GM19035 (cell line): Measurements from ENCODE around the gene SGCA.

Experiments
- ATAC-seq: cut with Tn5 transposase; IDR thresholded peaks from one replicate; pipeline ENCODE4 v1.9.1; 2021; ENCODE audit not compliant: unreplicated experiment

SGCA gene

DNA sequence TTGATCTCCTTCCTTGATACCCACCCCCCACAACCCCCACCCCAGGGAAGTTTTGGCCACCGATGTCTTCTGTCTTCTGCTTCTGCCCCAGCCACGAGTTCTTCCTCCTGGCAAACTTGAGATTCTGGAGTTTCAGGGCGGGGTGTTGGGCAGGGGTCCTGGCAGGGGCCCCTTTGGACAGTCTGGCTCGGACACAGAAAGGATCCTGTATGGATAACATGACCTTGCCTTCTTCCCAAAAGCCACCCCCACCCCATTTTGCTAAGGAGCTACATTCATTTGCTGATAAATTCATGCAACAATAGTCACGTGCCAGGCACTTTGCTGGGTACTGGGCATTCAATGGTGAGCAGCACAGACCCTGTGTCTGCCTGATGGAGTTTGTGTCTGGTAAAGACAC is 41.5 kb downstream of the SGCA start:
- no peak for ATAC-seq

DNA sequence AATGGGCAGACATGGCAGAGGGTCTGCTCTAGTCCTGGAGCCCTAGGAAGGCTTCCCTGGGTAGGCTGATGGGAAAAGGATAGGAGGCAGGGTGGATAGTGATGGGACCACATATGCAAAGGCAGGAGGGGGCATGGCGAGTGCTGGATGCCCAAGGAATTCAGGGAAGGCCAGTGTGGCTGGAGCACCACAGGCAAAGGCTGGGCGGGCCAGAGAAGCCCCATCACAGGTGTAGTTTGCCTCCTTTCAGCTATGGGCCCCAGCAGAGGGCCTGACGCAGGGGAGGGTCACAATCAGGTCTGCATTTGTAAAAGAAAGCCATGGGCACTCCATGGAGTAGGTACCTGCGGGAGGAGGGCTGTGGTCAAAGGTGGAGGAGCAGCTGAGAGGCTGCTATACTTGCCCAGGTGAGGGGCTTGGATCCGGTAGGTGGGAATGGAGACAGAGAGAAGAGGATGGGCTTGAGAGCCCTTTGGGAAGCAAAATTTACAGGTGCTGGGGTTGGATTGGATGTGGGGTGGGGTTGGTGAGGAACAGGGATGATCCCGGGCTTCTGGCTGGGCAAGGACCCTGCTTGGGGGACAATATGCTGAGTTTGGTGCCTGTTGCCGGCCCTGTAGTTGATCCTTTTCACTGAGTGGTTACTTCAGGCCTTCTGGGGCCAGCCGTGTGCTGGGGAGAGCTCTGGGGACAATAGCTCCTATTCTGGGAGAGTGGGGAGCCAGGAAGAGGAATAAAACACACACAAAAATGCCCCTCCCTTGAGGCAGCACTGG is 42.2 kb downstream of the SGCA start:
- ATAC-seq: no peak

DNA sequence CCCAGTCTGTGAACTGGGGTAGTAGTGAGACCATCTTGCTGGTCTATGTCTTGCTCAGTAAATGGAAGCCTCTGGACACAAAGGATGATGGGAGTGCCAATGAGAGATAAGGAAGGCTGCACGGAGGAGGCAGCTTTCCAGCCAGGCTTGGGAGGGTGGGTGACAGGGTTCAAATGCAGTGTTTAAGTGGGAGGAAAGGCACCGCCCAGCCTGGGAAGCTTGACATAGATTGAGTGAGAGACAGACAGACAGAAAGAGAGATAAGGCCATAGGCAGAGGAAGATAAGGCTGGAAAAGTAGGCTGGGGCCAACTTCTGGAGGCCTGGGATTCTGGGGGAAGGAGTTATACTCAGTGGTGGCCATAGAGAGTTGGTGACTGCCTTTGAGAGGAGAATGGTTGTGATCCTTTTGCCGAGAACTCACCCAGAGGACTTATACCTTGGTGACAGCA is 42.8 kb downstream of the SGCA start:
- ATAC-seq: no peak

DNA sequence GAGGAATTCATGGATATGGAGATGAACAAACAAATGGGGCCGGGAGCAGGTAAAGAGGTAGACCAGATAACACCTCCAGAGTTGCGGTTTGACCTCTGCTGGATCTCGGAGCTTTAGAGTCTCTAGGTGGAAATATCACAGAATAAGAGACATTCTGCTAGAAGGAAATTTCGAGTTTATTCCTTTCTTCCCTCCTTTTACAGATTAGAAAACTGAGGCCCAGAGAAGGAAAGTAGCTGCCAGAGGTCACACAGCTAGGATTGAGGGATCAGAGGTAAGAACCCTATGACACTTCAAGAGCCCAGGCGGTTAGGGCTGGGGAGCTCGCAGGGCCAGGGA is 43.3 kb downstream of the SGCA start:
- no peak for ATAC-seq

DNA sequence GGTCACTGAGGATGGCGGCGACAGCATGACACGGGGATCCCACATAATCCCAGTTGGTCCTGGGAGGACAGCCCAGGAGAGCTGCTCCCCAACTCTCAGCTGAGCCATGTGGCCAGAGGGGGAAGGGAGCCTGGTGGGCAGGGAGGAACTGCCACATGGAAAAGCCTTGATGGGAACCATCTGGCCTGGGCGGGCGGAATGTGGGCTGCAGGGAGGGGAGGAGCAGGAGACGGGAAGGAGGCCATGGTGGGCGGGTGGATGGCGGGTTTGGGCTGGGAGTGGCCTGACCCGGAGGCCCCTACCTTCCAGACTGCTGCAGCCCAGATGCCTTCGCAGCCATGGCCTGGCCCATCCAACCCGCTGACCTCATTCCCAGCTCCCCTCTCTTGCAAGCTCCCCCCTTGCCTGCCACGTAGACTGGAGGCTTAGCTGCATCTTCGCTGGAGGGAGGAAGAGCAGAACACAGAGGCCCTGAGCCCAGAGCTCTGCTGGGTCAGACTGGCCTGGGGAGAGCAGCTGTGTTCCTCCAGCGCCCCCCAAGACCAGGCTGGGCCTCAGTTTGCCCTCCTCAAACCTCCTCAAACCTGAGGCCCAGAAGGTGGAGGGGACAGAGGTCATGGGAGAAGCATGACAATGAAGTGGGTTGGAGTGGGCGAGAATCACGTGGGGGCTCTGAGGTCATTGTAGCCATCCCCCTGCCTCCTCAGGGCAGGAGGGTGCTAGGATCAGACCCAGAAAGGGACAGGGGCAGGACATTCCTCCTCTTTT is 43.9 kb downstream of the SGCA start:
- no peak for ATAC-seq

DNA sequence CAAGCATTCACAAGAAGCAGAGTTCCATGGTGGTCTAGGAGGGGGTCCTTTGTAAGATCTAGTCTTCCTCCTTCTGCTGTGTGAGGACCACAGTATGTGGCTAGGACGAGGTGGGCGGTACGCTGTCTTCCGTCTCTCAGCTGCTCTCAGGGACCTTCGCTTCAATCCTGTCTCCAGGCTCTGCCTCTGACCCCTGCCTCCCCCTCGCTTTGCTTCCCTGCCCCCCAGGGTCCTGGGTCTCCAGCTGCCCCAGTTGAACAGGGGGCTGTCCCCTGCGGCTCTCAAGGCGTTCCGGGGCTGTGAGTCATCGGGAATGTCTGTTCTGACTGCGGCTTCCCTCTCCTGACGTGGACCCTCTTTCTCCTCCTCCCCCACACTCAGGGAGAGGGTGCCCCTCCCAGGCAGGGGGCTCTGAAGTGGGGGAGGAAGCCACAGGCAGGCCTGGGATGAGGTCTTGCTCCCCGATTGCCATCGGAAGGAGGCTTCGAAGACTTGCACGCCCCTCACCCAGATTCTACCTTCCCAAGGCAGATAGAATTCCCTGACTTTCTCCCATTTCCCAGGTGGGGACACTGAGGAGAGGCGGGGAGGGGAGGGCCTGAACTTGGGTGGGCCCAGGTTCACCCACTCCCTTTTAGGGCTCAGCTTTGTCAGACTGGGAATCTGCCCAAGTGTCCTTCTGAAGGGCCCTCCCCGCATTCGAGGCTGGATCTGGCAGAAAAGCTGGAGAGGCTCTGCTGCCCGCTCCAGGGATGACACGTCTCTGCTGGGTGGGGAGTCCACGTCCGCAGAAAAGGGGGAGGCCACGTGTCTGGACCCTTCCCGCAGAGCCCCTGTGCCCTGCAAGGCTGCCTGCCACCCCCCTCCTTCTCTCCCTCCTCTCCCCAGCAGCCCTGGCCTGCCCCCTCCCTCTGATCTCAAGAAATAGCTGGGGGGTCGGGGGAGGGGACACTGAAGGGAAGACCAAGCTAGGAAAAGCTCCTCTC is 44.7 kb downstream of the SGCA start:
- no peak for ATAC-seq

DNA sequence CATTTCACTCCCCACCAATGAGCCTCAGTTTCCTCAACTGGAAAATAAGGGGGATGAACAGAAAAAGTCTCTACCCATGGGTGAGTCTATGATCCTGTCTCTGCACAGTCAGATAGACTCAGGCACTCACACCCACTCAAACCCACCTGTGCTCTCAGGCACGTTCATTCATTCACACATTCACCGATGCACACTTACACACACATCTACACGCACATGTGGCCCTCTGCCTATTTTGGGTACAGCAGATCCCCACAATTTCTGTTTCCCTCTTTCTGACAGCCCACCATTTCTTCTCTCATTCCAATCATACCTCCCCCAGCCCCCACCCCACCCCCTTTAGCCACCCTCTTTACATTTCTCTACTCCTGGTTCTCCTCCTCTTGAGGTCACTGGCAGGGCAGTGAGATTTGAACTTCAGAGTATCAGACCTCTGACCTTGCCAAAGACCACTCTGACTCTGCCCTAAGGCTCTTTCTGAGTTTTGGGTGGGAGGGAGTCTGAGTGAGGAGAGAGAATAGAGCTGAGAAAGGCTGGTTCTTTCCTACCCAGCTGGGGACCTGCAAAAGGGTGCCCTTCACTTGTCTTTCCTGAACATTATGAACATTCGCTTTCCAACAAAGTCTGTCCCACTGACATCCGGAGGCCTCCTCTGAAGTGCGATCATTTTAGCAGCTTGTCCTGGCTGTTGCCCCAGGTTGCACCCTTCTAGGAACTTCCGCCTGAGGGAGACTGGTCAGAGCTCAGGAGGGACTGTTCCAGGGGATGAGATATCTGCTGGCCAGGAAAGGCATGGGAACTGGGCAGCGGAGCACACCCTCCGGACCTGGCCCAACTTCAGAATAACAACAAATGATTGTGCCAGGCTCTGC is 45.7 kb downstream of the SGCA start:
- no peak for ATAC-seq

DNA sequence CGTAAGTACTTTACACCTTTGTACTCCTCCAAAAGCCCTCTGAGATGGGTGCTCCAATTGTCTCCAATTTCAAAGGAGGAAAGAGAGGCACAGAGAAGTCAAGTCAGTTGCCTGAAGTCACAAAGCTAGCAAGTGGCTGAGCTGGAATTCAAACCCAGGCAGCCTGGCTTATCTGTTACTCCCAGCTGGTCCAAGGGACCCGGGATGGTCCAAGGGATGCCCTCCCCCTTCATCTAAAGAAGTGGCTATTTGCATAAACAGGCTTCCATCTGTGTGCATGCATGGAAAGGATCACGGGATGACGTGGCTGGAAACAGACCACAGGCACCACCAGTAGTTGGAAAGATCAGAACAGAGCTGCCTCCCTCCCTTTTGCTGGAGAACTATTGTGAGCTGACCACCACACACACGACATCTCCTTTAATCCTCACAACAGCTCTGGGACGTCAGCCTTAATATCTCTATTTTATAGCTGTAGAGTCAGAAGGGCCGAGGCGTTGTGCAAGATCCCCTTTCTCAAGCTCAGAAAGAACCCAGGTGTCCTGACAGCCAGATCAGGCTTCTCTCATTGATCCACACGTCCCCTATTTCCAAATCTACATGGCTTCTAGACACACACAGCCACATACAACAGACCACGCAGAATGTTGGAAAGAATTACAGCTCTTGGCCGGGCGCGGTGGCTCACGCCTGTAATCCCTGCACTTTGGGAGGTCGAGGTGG is 46.5 kb downstream of the SGCA start:
- no peak for ATAC-seq

DNA sequence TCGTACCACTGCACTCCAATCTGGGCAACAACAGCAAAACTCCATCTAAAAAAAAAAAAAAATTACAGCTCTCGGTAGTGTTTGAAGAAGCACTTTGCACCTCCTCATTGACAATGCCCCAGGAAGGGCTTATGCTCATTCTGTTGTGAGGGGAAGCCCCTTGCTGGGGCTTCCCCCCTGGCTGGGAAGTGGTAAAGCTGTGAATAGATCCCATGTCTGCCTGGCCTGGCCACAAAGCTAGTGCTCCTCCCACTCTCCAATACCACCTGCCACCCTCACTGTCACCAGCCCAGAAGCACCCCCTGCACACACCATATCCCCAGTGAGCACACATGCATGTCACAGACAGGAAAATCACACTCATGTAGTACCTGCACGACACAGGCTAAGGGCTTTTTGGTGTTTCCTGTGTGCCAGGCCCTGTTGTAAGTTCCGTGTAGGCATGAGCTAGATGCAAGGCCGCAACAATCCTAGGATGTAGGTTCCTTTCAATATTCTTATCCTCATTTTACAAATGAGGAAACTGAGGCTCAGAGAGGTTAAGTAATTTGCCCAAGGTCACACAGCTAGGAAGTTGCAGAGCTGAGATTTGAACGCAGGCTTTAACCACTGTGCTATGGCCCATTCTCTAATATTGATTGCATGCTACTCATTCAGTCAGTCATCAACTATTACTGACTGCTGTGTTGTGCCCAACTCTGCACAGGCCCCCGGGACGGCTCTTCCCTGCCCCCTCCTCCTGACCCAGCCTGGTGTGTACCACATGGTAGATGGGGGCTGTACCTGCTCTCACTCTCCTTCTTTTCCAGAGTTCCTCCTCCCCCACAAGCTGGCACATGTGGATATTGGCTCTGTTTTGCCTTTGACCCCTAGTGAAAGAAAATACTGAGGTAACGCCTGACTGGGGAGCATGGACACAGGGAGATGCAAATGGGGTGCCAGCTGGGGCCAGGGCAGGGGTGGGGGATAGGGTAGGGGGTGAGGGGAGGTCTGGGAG is 47.5 kb downstream of the SGCA start:
- peak; percentile 79 for ATAC-seq

DNA sequence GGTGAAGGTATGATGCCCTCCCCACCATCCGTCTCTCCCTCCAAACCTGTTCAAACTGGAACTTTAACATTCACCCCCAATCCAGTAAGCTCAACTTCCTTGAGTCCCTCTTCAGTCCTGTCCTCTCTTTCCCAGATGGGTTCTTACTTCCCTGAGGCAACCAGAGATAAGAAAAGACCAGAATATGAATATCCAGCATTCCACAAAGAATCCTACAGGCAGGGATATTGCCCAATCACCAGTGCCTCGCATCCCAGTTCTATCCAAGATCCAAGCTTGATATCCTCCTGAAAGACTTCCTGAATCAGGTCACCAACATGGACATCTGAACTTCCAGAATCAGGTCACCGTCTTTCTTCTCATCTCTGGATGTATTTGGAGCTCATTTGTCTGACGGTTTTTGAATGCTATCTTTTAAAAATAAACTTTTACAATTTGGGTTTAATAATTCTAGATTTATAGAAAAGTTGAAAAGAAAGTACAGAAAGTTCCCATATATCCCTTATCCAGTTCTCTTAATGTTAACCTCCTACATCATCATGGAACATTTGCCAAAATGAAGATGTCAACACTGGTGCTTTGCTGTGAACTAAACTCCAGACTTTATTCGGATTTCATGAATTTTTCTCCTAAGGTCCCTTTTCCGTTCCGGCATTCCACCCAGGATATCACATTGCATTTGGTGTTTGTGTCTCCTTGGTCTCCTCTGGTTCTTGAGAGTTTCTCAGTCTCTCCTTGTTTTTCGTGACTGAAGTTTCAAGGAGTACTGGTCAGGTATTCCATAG is 49.4 kb downstream of the SGCA start:
- no peak for ATAC-seq

DNA sequence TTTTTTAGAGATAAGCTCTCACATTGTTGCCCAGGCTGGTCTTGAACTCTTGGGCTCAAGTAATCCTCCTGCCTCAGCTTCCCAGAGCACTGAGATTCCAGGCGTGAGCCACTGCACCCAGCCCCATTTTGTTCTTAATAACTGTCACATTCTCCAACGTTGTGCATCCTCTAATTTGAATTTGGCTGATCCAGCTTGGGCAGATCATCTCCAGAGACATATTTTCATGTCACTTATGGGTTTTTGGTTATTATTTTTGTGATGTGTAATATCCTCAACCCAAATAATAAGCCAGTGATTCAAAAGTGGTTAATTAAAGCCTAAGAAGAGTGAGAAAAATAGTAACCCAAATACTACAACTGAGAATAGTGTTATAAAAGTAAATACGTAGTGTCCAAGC is 51.8 kb downstream of the SGCA start:
- ATAC-seq: no peak

DNA sequence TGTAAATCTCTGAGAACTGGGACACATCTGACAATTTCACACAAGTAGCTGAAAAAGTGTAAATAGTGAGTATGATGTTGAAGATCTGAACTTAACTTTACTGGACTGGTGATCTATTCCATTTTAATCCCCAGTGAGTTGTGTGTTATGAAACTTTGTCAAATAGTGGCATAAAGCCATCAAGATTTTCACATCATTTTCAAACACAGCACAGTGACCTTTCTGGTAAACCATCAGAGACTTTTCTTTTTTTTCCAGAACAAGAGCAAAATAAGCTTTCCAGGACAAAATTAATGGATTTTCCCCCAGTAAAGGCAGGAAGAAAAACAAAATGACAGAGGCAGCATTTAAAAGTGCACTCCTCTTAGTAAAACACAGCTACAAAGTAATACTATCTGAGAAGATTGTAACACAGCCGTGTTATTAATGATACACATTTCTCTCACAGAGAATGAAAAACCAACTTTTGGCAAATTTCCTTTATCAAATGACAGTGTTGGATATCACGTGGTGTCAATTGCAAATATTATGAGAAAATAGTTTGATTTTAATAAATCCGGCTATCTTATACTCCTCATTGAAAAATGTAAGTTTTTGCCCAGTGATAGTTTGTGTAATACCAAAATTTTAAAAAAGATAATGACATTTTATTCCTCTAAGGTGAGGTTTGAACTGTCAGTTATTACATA is 52.4 kb downstream of the SGCA start:
- no peak for ATAC-seq

DNA sequence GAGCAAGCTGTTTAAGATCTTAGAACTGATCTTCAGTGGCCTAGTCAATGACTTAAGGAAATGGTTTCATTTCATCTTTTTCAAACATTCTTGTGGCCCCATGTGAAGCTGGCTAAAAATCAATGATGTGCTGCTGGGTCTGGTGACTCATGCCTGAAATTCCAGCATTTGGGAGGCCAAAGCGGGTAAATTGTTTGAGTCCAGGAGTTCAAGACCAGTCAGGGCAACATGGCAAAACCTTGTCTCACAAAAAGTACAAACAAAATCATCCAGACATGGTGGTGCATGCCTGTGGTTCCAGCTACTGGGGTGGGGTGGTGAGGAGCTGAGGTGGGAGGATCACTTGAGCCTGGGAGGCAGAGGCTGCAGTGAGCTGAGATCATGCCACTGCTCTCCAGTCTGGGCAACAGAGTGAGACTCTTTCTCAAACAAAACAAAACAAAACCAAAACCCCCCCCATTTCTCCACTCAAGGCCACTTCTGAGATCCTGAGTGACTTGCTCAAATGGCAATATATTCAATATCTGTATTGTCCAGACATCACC is 53.0 kb downstream of the SGCA start:
- ATAC-seq: no peak

DNA sequence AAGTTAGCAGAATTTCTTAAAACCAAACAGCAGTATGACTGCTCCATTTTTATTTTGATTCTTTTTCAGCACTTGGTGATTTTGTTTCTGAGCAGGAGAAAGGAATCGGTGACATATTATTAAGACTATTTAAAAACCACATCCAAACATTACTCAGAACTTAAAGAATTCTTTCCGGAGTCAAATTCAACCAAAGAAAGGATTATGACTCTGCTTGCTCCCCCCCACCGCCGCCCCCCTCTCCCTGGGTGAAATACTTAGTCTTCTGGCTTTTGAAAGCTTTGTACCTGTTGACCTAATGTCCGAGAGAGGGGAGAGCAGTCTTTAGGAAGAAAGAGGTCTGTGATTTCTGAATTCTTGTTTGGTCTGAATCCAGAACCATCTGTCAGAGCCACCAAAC is 53.5 kb downstream of the SGCA start:
- ATAC-seq: no peak

DNA sequence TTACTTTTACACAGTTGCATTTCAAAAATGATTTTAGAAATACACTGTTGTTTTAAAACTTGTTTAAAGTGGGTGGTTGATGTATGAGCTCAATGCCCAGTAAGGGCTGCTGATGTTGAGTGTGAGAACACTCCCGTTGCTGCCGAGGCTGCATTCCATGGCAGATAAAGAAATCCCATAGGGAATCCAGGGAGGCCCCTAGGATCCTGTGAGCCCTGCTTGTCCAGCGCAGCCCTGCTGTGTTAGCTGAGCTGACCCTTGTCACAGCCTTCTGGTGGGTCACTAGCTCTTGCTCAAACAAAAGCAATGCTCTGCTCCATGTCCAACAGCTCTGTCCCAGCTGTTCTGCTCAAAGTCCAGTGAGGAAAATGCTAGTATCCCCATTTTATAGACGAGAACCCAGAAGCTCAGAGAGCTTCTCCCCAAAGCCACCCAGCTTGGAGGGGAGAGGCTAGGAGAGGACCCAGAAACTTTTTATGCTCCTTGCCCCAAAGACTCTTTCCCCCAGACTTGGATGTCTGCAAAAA is 54.2 kb downstream of the SGCA start:
- no peak for ATAC-seq

DNA sequence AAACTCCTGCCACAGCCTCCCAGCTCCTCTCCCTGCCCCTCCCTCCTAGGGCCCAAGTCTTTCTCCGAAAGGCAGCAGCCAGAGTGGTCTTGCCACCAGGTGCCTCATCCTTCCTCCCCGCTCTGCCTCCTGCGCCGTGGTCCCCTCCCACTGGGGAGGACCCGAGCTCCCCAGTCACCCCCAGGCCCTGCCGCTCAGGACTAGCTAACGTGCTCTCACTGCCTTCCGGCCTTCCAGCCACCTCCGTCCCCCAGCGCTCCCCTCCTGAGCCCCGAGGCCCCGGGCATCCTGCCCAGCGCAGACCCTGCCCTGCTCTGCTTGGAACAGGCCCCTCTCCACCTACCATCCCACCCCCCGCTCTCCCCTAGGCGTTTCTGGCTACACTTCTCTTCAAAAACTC is 55.0 kb downstream of the SGCA start:
- ATAC-seq: no peak
